Measurements from ENCODE around the gene MBP. TPM values are rescaled to one million over a fixed set of nuclear protein-coding genes. Genes with fewer than 3 reads are reported as not detected.

Gene MBP
- total RNA-seq, 2 experiments from 2014 or later: 138 to 148 TPM

DNA sequence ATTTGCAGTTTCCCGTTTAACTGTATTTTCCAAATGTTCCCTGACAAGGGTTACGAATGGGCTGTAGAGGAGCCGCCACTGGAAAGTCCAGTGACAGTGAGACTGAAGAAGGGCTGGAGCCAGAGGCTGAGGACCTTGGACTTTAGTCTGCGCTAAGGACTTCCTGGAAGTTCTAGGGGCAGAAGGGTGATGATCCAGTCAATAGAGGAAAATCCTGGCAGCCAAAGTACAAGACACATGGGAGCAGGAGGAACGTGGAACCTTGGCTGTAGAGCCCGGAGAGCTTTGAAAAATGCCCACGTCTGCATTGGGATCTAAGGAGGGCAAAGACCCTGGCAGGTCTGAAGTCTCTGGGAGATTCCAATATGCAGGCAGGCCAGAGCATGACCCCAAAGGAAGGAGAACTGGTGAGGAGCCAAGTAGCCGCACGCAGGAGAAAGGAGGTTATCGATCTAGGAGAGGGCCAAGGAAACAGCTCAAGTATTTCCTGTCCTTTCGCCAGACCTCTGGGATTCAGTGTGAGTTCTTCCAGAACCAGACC lies 28.5 kb downstream of the MBP start:
- POLR2A ChIA-PET: interaction anchor here (1.2 kb wide), 1 partner anchor 29 kb away, joined by 3 read pairs; the partner anchor contains the start of gene MBP
- ATAC-seq (ENCODE audit: low read depth) (no peak), DNase-seq (no peak)
- Mint-ChIP-seq H3K4me3 (no peak overlapping the region), H3K27me3 (no peaks in the 10 kb centered on the region), H3K9me3 (peaks cover 4% of the 10 kb centered on the region), H3K27ac (peak overlapping the region; percentile 95), H3K4me1 (peaks cover 76% of the 10 kb centered on the region), H3K36me3 (peaks cover 57% of the 10 kb centered on the region)

- peaks cover 80% of the 10 kb centered on the region for H3K4me1 Mint-ChIP-seq
- ATAC-seq (ENCODE audit: low read depth) (no peak), DNase-seq (no peak)
- peaks cover 4% of the 10 kb centered on the region for H3K9me3 Mint-ChIP-seq
- H3K4me3 Mint-ChIP-seq: peak overlapping the region; percentile 52
- H3K27me3 Mint-ChIP-seq: no peaks in the 10 kb centered on the region
- peak overlapping the region; percentile 95 for H3K27ac Mint-ChIP-seq
- POLR2A ChIA-PET: interaction anchor here (1.2 to 5.9 kb wide), 7 partner anchors 12 to 41 kb away, joined by 3 to 76 read pairs (median 12); partner anchors contain the start of gene MBP
- peaks cover 58% of the 10 kb centered on the region for H3K36me3 Mint-ChIP-seq
Measured at GRCh38 chr18:77103187-77103850, 29.3 kb downstream of the MBP start.

- peaks cover 77% of the 10 kb centered on the region for H3K4me1 Mint-ChIP-seq
- peaks cover 4% of the 10 kb centered on the region for H3K9me3 Mint-ChIP-seq
- peak overlapping the region; percentile 95 for H3K27ac Mint-ChIP-seq
- H3K36me3 Mint-ChIP-seq: peaks cover 58% of the 10 kb centered on the region
- H3K4me3 Mint-ChIP-seq: peak overlapping the region; percentile 79
- POLR2A ChIA-PET: interaction anchor here (0.6 to 5.9 kb wide), 10 partner anchors 11 to 46 kb away, joined by 3 to 76 read pairs (median 6); partner anchors contain the start of gene MBP
- DNase-seq (no peak), ATAC-seq (ENCODE audit: low read depth) (peak; percentile 74)
- no peaks in the 10 kb centered on the region for H3K27me3 Mint-ChIP-seq
Measured at GRCh38 chr18:77102259-77103040, 30.1 kb downstream of the MBP start.

- peak overlapping the region; percentile 79 for H3K4me3 Mint-ChIP-seq
- no peaks in the 10 kb centered on the region for H3K27me3 Mint-ChIP-seq
- peaks cover 53% of the 10 kb centered on the region for H3K36me3 Mint-ChIP-seq
- peaks cover 76% of the 10 kb centered on the region for H3K4me1 Mint-ChIP-seq
- POLR2A ChIA-PET: interaction anchor here (0.6 to 5.9 kb wide), 10 partner anchors 10 to 45 kb away, joined by 3 to 76 read pairs (median 6); partner anchors contain the start of gene MBP
- DNase-seq (peak; percentile 52), ATAC-seq (ENCODE audit: low read depth) (peak; percentile 19)
- H3K27ac Mint-ChIP-seq: peak overlapping the region; percentile 95
- H3K9me3 Mint-ChIP-seq: peaks cover 2% of the 10 kb centered on the region
Measured at GRCh38 chr18:77101410-77102258, 30.9 kb downstream of the MBP start.

DNA sequence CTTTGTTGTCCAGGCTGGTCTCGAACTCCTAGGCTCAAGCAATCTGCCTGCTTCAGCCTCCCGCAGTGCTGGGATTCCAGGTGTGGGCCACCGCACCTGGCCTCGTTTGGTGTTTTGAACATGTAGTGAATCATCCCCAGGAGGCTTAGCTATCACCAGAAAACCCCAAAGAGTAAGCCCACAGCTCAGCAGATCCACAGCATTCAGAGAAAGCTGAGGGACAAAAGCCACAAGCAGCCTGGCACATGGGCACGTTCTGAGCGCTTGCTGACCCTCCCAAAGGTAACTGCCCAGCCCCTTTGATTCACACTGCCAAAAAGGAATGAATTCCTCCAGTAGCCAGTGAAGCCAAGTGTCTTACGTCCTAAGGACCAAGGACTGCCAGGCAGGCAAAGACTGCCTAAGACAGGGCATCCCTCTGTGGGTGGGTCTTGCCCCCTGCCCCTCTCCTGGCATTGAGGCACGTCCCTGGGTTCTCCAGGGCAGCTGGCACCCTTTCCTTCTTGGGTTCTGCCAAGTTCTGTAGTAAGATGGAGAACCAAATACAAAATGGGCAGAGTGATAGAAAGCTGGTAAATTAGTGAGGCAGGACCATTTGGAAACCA lies 31.7 kb downstream of the MBP start:
- POLR2A ChIA-PET: interaction anchor here (0.7 to 5.9 kb wide), 8 partner anchors 14 to 47 kb away, joined by 3 to 76 read pairs (median 10); partner anchors contain the start of gene MBP

DNA sequence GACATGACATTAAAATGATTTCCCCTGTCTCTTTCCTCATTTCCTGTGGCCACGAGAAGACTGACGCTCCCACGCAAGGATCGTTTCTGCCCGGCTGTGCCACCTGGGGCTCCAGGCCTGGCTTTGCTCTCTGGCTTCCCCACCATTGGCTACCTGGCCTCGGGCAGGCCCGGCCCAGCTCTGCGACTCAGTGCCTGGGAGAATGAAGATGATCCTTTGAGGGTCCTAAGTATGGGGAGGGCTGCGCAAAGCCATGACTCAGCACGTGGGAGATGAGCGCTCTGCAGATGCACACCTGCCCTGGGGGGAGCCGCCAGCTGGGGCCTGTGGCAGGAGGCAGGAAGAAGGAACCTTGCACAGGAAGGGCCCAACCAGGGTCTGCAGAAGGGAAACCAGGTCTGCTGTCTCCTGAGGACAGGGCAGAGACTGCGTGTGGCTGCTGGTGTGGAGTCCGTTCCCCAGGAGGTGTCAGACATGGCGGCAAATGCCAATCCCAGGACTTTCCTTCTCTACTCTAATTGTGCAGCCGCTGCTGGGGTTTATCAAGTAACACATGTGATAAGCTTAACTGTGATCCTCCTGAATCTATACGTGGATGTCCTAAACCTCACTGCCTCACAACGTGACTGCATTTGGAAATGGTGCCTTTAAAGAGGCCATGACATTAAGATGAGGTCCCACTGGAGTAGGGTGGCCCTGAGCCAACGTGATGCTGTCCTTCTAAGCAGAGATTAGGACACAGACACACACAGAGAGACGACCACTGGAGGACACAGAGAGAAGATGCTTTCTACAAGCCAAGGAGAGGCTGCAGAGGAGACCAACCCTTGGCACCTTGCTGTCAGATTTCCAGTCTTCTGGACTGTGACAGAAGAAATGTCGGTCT lies 32.9 kb downstream of the MBP start:
- ATAC-seq (ENCODE audit: low read depth): peak; percentile 17
- Mint-ChIP-seq H3K9me3 (no peaks in the 10 kb centered on the region), H3K27me3 (no peaks in the 10 kb centered on the region), H3K27ac (peak overlapping the region; percentile 95), H3K4me3 (peak overlapping the region; percentile 63), H3K4me1 (peaks cover 77% of the 10 kb centered on the region), H3K36me3 (peaks cover 48% of the 10 kb centered on the region)
- peak; percentile 56 for DNase-seq
- POLR2A ChIA-PET: interaction anchor here (0.9 to 5.9 kb wide), 4 partner anchors 32 to 48 kb away, joined by 3 to 76 read pairs (median 4); partner anchors contain the start of gene MBP

More for the DNA sequence above, 31.7 kb downstream of the MBP start:
- Mint-ChIP-seq H3K4me1 (peaks cover 75% of the 10 kb centered on the region), H3K4me3 (peak overlapping the region; percentile 79), H3K27me3 (no peaks in the 10 kb centered on the region), H3K27ac (peak overlapping the region; percentile 95), H3K9me3 (no peaks in the 10 kb centered on the region), H3K36me3 (peaks cover 48% of the 10 kb centered on the region)
- DNase-seq: no peak
- no peak for ATAC-seq (ENCODE audit: low read depth)

DNA sequence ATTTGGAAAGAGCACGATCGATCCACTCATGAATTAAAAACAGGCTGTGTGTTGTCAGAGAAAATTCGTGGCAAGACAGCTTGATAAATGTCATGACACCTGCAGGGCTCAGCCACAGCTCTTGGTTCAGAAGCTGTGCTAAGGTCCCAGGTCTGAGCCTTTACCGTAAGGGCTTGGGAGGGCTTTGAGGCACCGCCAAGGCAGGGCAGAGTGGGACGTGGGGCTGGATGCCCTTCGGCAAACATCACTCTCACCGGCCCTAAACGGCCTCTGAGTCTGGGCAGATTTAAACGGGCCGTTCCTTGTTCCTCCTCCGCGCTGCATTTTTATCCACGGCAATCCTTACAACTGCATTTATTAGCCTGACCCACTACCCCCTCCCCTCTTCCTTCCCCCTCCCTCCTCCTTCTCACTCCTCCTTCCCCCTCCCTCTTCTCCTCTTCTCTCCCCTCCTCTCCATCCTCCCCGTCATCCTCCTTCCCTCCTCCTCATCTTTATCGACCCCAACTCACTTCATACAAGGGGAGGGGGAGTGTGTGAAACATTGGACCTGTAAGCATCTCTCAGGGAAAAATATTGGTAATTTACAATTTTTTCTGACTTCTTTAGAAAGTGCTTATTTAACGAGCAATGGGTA lies 33.9 kb downstream of the MBP start:
- ATAC-seq (ENCODE audit: low read depth): no peak

DNA sequence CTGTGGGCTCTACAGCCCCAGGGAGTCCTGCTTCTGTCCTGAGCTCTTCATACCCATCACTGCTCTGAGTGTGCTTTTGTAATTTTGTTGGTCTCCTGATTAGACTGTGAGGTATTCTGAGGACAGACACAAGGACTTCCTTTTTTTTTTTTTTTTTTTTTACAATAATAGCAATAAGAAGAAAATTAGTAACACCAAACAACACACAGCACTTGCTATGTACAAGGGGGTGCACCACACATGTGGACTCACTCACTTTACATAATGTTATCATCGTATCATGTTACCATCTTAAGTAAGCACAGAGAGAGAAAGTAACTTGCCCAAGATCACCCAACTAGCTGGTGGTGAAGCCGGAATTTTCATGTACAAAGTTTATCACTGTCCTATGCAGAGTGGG lies 34.6 kb downstream of the MBP start:
- ATAC-seq (ENCODE audit: low read depth) (no peak), DNase-seq (no peak)
- H3K9me3 Mint-ChIP-seq: no peaks in the 10 kb centered on the region
- peaks cover 74% of the 10 kb centered on the region for H3K4me1 Mint-ChIP-seq
- H3K27ac Mint-ChIP-seq: peak overlapping the region; percentile 95
- H3K36me3 Mint-ChIP-seq: peaks cover 37% of the 10 kb centered on the region
- no peaks in the 10 kb centered on the region for H3K27me3 Mint-ChIP-seq
- H3K4me3 Mint-ChIP-seq: no peak overlapping the region
- POLR2A ChIA-PET: interaction anchor here (0.6 to 5.9 kb wide), 6 partner anchors 18 to 36 kb away, joined by 3 to 76 read pairs (median 4); partner anchors contain the start of gene MBP

More for the DNA sequence above, 33.9 kb downstream of the MBP start:
- Mint-ChIP-seq H3K9me3 (no peaks in the 10 kb centered on the region), H3K4me1 (peaks cover 75% of the 10 kb centered on the region), H3K36me3 (peaks cover 40% of the 10 kb centered on the region), H3K4me3 (peak overlapping the region; percentile 63), H3K27ac (peak overlapping the region; percentile 95), H3K27me3 (no peaks in the 10 kb centered on the region)
- POLR2A ChIA-PET: interaction anchor here (0.6 to 5.9 kb wide), 5 partner anchors 17 to 36 kb away, joined by 3 to 76 read pairs (median 4); partner anchors contain the start of gene MBP
- DNase-seq: no peak

DNA sequence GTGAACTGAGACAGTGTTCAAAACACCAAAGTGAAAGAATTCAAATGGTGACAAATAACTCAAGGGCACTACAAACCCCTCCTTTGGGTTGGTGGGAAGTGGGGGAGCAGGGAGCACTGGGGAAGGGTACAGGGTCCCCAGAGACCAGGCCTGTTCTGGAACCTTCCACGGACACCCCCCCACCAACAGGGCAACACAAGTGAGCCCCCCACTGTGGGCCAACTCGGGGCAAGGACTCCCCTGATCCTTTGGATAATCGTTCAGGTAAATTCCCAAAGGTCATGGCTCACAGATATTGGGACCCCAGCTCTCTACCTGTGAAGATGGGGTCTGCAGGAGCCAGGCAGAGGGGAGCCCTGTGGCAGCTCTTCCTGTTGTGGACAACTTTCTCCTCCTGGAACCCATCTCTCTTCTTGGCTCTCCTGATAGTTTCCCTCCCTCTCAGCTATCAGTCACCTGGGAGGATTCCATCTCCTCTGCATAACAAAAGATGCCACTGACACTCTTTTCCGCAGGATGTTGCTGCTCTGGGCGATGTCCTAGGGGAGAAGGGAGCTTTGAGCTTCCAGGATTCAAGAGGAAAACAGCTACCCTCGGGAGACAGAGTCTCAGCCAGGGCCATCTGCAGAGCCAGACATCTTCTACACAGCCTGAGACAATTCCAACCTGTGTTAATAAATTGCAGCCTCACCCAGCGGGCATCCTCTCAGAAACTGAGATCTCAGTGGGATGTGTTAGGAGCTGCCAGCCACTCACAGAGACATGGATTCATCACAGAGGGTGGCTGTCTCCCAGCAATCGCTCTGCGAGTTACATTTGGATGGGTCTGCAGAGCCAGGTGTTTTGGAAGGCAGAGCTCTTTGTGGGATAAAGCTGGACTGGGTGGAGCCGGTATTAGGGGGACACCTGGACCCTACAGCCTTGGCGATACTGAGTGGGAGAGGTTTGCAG lies 35.4 kb downstream of the MBP start:
- POLR2A ChIA-PET: interaction anchor here (0.5 to 5.9 kb wide), 4 partner anchors 18 to 700 kb away, joined by 3 to 76 read pairs (median 4); partner anchors contain the start of gene MBP
- ATAC-seq (ENCODE audit: low read depth): no peak

More for the DNA sequence above, 35.4 kb downstream of the MBP start:
- no peak for DNase-seq
- H3K27ac Mint-ChIP-seq: peak overlapping the region; percentile 64
- H3K9me3 Mint-ChIP-seq: no peaks in the 10 kb centered on the region
- peaks cover 76% of the 10 kb centered on the region for H3K4me1 Mint-ChIP-seq
- no peaks in the 10 kb centered on the region for H3K27me3 Mint-ChIP-seq
- H3K36me3 Mint-ChIP-seq: peaks cover 40% of the 10 kb centered on the region
- H3K4me3 Mint-ChIP-seq: peak overlapping the region; percentile 47

Measured in activated naive CD8-positive, alpha-beta T cell treated with anti-CD3 and anti-CD28 coated beads, Interleukin-2, amount 10 ng/mL, durations not matched to agents 7 days and 5 days (primary cell).